Smooth muscle cell (in vitro differentiated cells): ENCODE measurements around the gene LUC7L3. TPM values are rescaled to one million over a fixed set of nuclear protein-coding genes. Genes with fewer than 3 reads are reported as not detected.
A peak's percentile ranks its signal among the peaks of the same experiment; 100 is the strongest.

Source experiments
- DNase-seq: peaks from one replicate; lab custom pipeline; 2025; ENCODE audit not compliant: unreplicated experiment; lab: John Stamatoyannopoulos, UW
- H2AFZ ChIP-seq: fragments of 200-600 bp; sonication (generic); 2 replicates; pipeline ENCODE4 v1.6.0; 2016; ENCODE audit warnings: antibody characterized with exemption, low read depth, mild to moderate bottlenecking
- H3F3A ChIP-seq: fragments of 200-600 bp; sonication (generic); 2 replicates; pipeline ENCODE4 v1.6.0; 2017; ENCODE audit warnings: antibody characterized with exemption, low read depth
- H3K27ac ChIP-seq: fragments of 200-600 bp; sonication (generic); 2 replicates; pipeline ENCODE4 v1.5.1; 2016; ENCODE audit warnings: low read depth, mild to moderate bottlenecking
- H3K27me3 ChIP-seq: fragments of 200-600 bp; sonication (generic); 2 replicates; pipeline ENCODE4 v1.6.1; 2016; ENCODE audit warnings: low read depth, mild to moderate bottlenecking
- H3K36me3 ChIP-seq: fragments of 200-600 bp; sonication (generic); 2 replicates; pipeline ENCODE4 v1.5.1; 2016; ENCODE audit warnings: low read depth
- H3K4me1 ChIP-seq: fragments of 200-600 bp; sonication (generic); 2 replicates; pipeline ENCODE4 v1.5.1; 2016; ENCODE audit warnings: low read depth
- H3K4me2 ChIP-seq: fragments of 200-600 bp; sonication (generic); 2 replicates; pipeline ENCODE4 v1.6.0; 2016; ENCODE audit warnings: mild to moderate bottlenecking
- H3K4me3 ChIP-seq: fragments of 200-600 bp; sonication (generic); 2 replicates; pipeline ENCODE4 v1.5.1; 2016; ENCODE audit warnings: mild to moderate bottlenecking
- H3K79me2 ChIP-seq: fragments of 200-600 bp; sonication (generic); 2 replicates; pipeline ENCODE4 v1.6.0; 2016; ENCODE audit warnings: low read depth, mild to moderate bottlenecking
- H3K9ac ChIP-seq: fragments of 200-600 bp; sonication (generic); 2 replicates; pipeline ENCODE4 v1.6.0; 2016; ENCODE audit warnings: low read depth
- H3K9me3 ChIP-seq: fragments of 200-600 bp; sonication (generic); replicated peaks from 2 replicates; pipeline ENCODE4 v1.5.1; 2016; ENCODE audit warnings: low read depth
- H4K20me1 ChIP-seq: fragments of 200-600 bp; sonication (generic); 2 replicates; pipeline ENCODE4 v1.6.0; 2016; ENCODE audit warnings: low read depth
- CTCF ChIP-seq: fragments of 200-600 bp; sonication (generic); IDR thresholded peaks from 2 replicates; pipeline ENCODE4 v1.5.1; 2017; ENCODE audit warnings: borderline replicate concordance, mild to moderate bottlenecking, antibody characterized with exemption; ENCODE audit not compliant: insufficient read depth, poor library complexity, severe bottlenecking
- WGBS: methylation state at CpG from one replicate; pipeline ENCODE4 v1.1.7; 2016; ENCODE audit warnings: low lambda C conversion rate; 5-methylcytosine and 5-hydroxymethylcytosine counted together
- polyA plus RNA-seq: library from polyadenylated mRNA; unstranded; fragments of >200 nt; fragmentation: Nextera tagmentation; extraction: Ambion mirVana; gene quantifications from 2 replicates; pipeline ENCODE4 v1.2.1, GENCODE V29; 2016
- total RNA-seq: library from RNA; depleted of rRNA; stranded (reverse); fragments of >200 nt; gene quantifications from 2 replicates; pipeline ENCODE4 v1.2.3, GENCODE V29; 2014

Gene LUC7L3
- 59.6 and 77.8 TPM in 2 replicates for total RNA-seq
- 75.9 and 110 TPM in 2 replicates for polyA plus RNA-seq

- peak within 1 kb of the TSS; percentile 86 for H3K4me2 ChIP-seq
- peak; percentile 84 for DNase-seq
- peak within 1 kb of the TSS; percentile 99 for H3K27ac ChIP-seq
- no peaks in the 10 kb centered on the region for H3K9me3 ChIP-seq
- H2AFZ ChIP-seq, result peak within 1 kb of the TSS; percentile 99
- peaks cover 46% of the 10 kb centered on the region for H4K20me1 ChIP-seq
- H3K79me2 ChIP-seq, result peaks cover 47% of the 10 kb centered on the region
- no peaks in the 10 kb centered on the region for H3K36me3 ChIP-seq
- H3K4me1 ChIP-seq, result peaks cover 21% of the 10 kb centered on the region
- peak within 1 kb of the TSS; percentile 99 for H3K9ac ChIP-seq
- 4% methylated on average over 76 of the region's 76 CpGs for WGBS
- no peaks in the 10 kb centered on the region for H3K27me3 ChIP-seq
- no peaks in the 10 kb centered on the region for H3F3A ChIP-seq
- no peak for TF ChIP-seq CTCF
- H3K4me3 ChIP-seq, result peak within 1 kb of the TSS; percentile 88
Observed at GRCh38 chr17:50719144-50719923, at the start of gene LUC7L3. Gene LUC7L3 (plus strand): TSS chr17:50719603. CDS start chr17:50719733, 130 bp downstream.

GRCh38 chr17:50672071-50672470 lies 47.3 kb upstream of the LUC7L3 start:
- H3K4me3 ChIP-seq, result no peak overlapping the region
- no peak overlapping the region for H3K4me2 ChIP-seq
- H3K79me2 ChIP-seq, result no peaks in the 10 kb centered on the region
- H3K27ac ChIP-seq, result no peak overlapping the region
- no peak for TF ChIP-seq CTCF
- DNase-seq, result no peak
- no peak overlapping the region for H2AFZ ChIP-seq
- H3K36me3 ChIP-seq, result no peaks in the 10 kb centered on the region
- no peaks in the 10 kb centered on the region for H3K4me1 ChIP-seq
- H3K9me3 ChIP-seq, result no peaks in the 10 kb centered on the region
- no peaks in the 10 kb centered on the region for H3F3A ChIP-seq
- no peaks in the 10 kb centered on the region for H4K20me1 ChIP-seq
- 94% methylated on average over 5 of the region's 5 CpGs for WGBS
- no peaks in the 10 kb centered on the region for H3K27me3 ChIP-seq
- H3K9ac ChIP-seq, result no peak overlapping the region

GRCh38 chr17:50672831-50673551 lies 46.4 kb upstream of the LUC7L3 start:
- Histone ChIP-seq H3K4me3 (no peak overlapping the region), H3F3A (no peaks in the 10 kb centered on the region), H3K27me3 (no peaks in the 10 kb centered on the region), H3K79me2 (no peaks in the 10 kb centered on the region), H2AFZ (no peak overlapping the region), H3K9ac (no peak overlapping the region), H3K9me3 (no peaks in the 10 kb centered on the region), H3K36me3 (no peaks in the 10 kb centered on the region), H4K20me1 (no peaks in the 10 kb centered on the region), H3K27ac (no peak overlapping the region), H3K4me1 (no peaks in the 10 kb centered on the region), H3K4me2 (no peak overlapping the region)
- no peak for TF ChIP-seq CTCF
- no peak for DNase-seq
- 95% methylated on average over 20 of the region's 20 CpGs for WGBS
